ENCODE data around the gene PDE10A.
"Not testable (repeated sequence)": the region's sequence is repeated elsewhere in the genome, so short reads cannot be mapped to it uniquely, and the experiment has no call there.

The PDE10A gene

GRCh38 chr6:165469483-165469882, 193.6 kb downstream of the PDE10A start:
- Histone ChIP-seq H3K4me1 (ENCODE audit: insufficient read depth, low read length) (peaks cover 3% of the 10 kb centered on the region; the same call in 1 of the 2 replicates), H3K9me3 (ENCODE audit: insufficient read depth, low read depth, low read length) (peaks cover 6% of the 10 kb centered on the region; the same call in 1 of the 2 replicates), H3K4me3 (ENCODE audit: low read length) (no peak overlapping the region), H3K36me3 (ENCODE audit: insufficient read depth, low read depth, low read length) (no peaks in the 10 kb centered on the region), H3K9ac (ENCODE audit: low read depth, low read length) (no peak overlapping the region), H3K27me3 (ENCODE audit: insufficient read depth, low read length) (no peaks in the 10 kb centered on the region), H3K27ac (ENCODE audit: low read length) (no peak overlapping the region)

GRCh38 chr6:165468340-165469235, 194.5 kb downstream of the PDE10A start:
- H3K4me3 ChIP-seq (ENCODE audit: low read length): no peak overlapping the region
- H3K27me3 ChIP-seq (ENCODE audit: insufficient read depth, low read length): no peaks in the 10 kb centered on the region
- peaks cover 3% of the 10 kb centered on the region; the same call in 1 of the 2 replicates for H3K4me1 ChIP-seq (ENCODE audit: insufficient read depth, low read length)
- no peak overlapping the region for H3K27ac ChIP-seq (ENCODE audit: low read length)
- no peak overlapping the region for H3K9ac ChIP-seq (ENCODE audit: low read depth, low read length)
- peaks cover 15% of the 10 kb centered on the region; the same call in 1 of the 2 replicates for H3K9me3 ChIP-seq (ENCODE audit: insufficient read depth, low read depth, low read length)
- no peaks in the 10 kb centered on the region for H3K36me3 ChIP-seq (ENCODE audit: insufficient read depth, low read depth, low read length)

GRCh38 chr6:165463499-165463898, 199.5 kb downstream of the PDE10A start:
- peaks cover 19% of the 10 kb centered on the region for H3K9me3 ChIP-seq (ENCODE audit: insufficient read depth, low read depth, low read length)
- not testable (repeated sequence) for H3K36me3 ChIP-seq (ENCODE audit: insufficient read depth, low read depth, low read length); H3K4me3 ChIP-seq (ENCODE audit: low read length); H3K4me1 ChIP-seq (ENCODE audit: insufficient read depth, low read length); H3K9ac ChIP-seq (ENCODE audit: low read depth, low read length); H3K27ac ChIP-seq (ENCODE audit: low read length); H3K27me3 ChIP-seq (ENCODE audit: insufficient read depth, low read length)

- H3K9me3 ChIP-seq (ENCODE audit: insufficient read depth, low read depth, low read length): peaks cover 15% of the 10 kb centered on the region
- H3K4me1 ChIP-seq (ENCODE audit: insufficient read depth, low read length); H3K36me3 ChIP-seq (ENCODE audit: insufficient read depth, low read depth, low read length); H3K27ac ChIP-seq (ENCODE audit: low read length); H3K9ac ChIP-seq (ENCODE audit: low read depth, low read length); H3K4me3 ChIP-seq (ENCODE audit: low read length): not testable (repeated sequence)
- peaks cover 12% of the 10 kb centered on the region; the same call in 1 of the 2 replicates for H3K27me3 ChIP-seq (ENCODE audit: insufficient read depth, low read length)
These were observed 203.3 kb downstream of the PDE10A start for GRCh38 chr6:165459605-165460301.

GRCh38 chr6:165458134-165458533, 204.9 kb downstream of the PDE10A start:
- H3K4me1 ChIP-seq (ENCODE audit: insufficient read depth, low read length): no peaks in the 10 kb centered on the region; the same call in 1 of the 2 replicates
- H3K9me3 ChIP-seq (ENCODE audit: insufficient read depth, low read depth, low read length): no peaks in the 10 kb centered on the region; the same call in 1 of the 2 replicates
- no peaks in the 10 kb centered on the region for H3K36me3 ChIP-seq (ENCODE audit: insufficient read depth, low read depth, low read length)
- peaks cover 12% of the 10 kb centered on the region; the same call in 1 of the 2 replicates for H3K27me3 ChIP-seq (ENCODE audit: insufficient read depth, low read length)
- H3K27ac ChIP-seq (ENCODE audit: low read length): no peak overlapping the region
- no peak overlapping the region for H3K4me3 ChIP-seq (ENCODE audit: low read length)
- no peak overlapping the region for H3K9ac ChIP-seq (ENCODE audit: low read depth, low read length)

- H3K36me3 ChIP-seq (ENCODE audit: insufficient read depth, low read depth, low read length): no peaks in the 10 kb centered on the region
These were observed 206.8 kb downstream of the PDE10A start for GRCh38 chr6:165456286-165456685.

GRCh38 chr6:165455488-165455887, 207.6 kb downstream of the PDE10A start:
- no peaks in the 10 kb centered on the region for H3K9me3 ChIP-seq (ENCODE audit: insufficient read depth, low read depth, low read length)
- no peaks in the 10 kb centered on the region for H3K36me3 ChIP-seq (ENCODE audit: insufficient read depth, low read depth, low read length)
- no peaks in the 10 kb centered on the region; the same call in 1 of the 2 replicates for H3K4me1 ChIP-seq (ENCODE audit: insufficient read depth, low read length)
- no peak overlapping the region for H3K27ac ChIP-seq (ENCODE audit: low read length)
- H3K27me3 ChIP-seq (ENCODE audit: insufficient read depth, low read length): peaks cover 12% of the 10 kb centered on the region; the same call in 1 of the 2 replicates
- H3K4me3 ChIP-seq (ENCODE audit: low read length): no peak overlapping the region
- H3K9ac ChIP-seq (ENCODE audit: low read depth, low read length): no peak overlapping the region

More at GRCh38 chr6:165456286-165456685, 206.8 kb downstream of the PDE10A start:
- no peak overlapping the region for H3K4me3 ChIP-seq (ENCODE audit: low read length)
- H3K4me1 ChIP-seq (ENCODE audit: insufficient read depth, low read length): no peaks in the 10 kb centered on the region; the same call in 1 of the 2 replicates
- H3K9ac ChIP-seq (ENCODE audit: low read depth, low read length): no peak overlapping the region
- H3K27me3 ChIP-seq (ENCODE audit: insufficient read depth, low read length): peaks cover 12% of the 10 kb centered on the region; the same call in 1 of the 2 replicates
- H3K27ac ChIP-seq (ENCODE audit: low read length): no peak overlapping the region
- H3K9me3 ChIP-seq (ENCODE audit: insufficient read depth, low read depth, low read length): no peaks in the 10 kb centered on the region

GRCh38 chr6:165453395-165453794, 209.6 kb downstream of the PDE10A start:
- H3K9me3 ChIP-seq (ENCODE audit: insufficient read depth, low read depth, low read length): no peaks in the 10 kb centered on the region
- H3K4me3 ChIP-seq (ENCODE audit: low read length): no peak overlapping the region
- H3K36me3 ChIP-seq (ENCODE audit: insufficient read depth, low read depth, low read length): no peaks in the 10 kb centered on the region
- peaks cover 5% of the 10 kb centered on the region; the same call in 1 of the 2 replicates for H3K27me3 ChIP-seq (ENCODE audit: insufficient read depth, low read length)
- H3K27ac ChIP-seq (ENCODE audit: low read length): no peak overlapping the region
- no peak overlapping the region for H3K9ac ChIP-seq (ENCODE audit: low read depth, low read length)
- peaks cover 4% of the 10 kb centered on the region; the same call in 1 of the 2 replicates for H3K4me1 ChIP-seq (ENCODE audit: insufficient read depth, low read length)

- H3K9ac ChIP-seq (ENCODE audit: low read depth, low read length): no peak overlapping the region
These were observed 211.2 kb downstream of the PDE10A start for GRCh38 chr6:165451838-165452237.

GRCh38 chr6:165448210-165448609, 214.8 kb downstream of the PDE10A start:
- Histone ChIP-seq H3K9ac (ENCODE audit: low read depth, low read length) (no peak overlapping the region), H3K4me1 (ENCODE audit: insufficient read depth, low read length) (peaks cover 4% of the 10 kb centered on the region; the same call in 1 of the 2 replicates), H3K27me3 (ENCODE audit: insufficient read depth, low read length) (no peaks in the 10 kb centered on the region), H3K27ac (ENCODE audit: low read length) (no peak overlapping the region), H3K4me3 (ENCODE audit: low read length) (no peak overlapping the region), H3K9me3 (ENCODE audit: insufficient read depth, low read depth, low read length) (peaks cover 10% of the 10 kb centered on the region), H3K36me3 (ENCODE audit: insufficient read depth, low read depth, low read length) (no peaks in the 10 kb centered on the region; the same call in 1 of the 2 replicates)

More at GRCh38 chr6:165451838-165452237, 211.2 kb downstream of the PDE10A start:
- H3K4me1 ChIP-seq (ENCODE audit: insufficient read depth, low read length): peaks cover 4% of the 10 kb centered on the region; the same call in 1 of the 2 replicates
- no peak overlapping the region for H3K4me3 ChIP-seq (ENCODE audit: low read length)
- H3K9me3 ChIP-seq (ENCODE audit: insufficient read depth, low read depth, low read length): no peaks in the 10 kb centered on the region
- no peaks in the 10 kb centered on the region for H3K27me3 ChIP-seq (ENCODE audit: insufficient read depth, low read length)
- H3K27ac ChIP-seq (ENCODE audit: low read length): no peak overlapping the region
- no peaks in the 10 kb centered on the region for H3K36me3 ChIP-seq (ENCODE audit: insufficient read depth, low read depth, low read length)

GRCh38 chr6:165447141-165447540, 215.9 kb downstream of the PDE10A start:
- Histone ChIP-seq H3K9me3 (ENCODE audit: insufficient read depth, low read depth, low read length) (peaks cover 19% of the 10 kb centered on the region), H3K9ac (ENCODE audit: low read depth, low read length) (no peak overlapping the region), H3K4me1 (ENCODE audit: insufficient read depth, low read length) (peaks cover 4% of the 10 kb centered on the region; the same call in 1 of the 2 replicates), H3K27ac (ENCODE audit: low read length) (no peak overlapping the region), H3K36me3 (ENCODE audit: insufficient read depth, low read depth, low read length) (no peaks in the 10 kb centered on the region; the same call in 1 of the 2 replicates), H3K4me3 (ENCODE audit: low read length) (no peak overlapping the region), H3K27me3 (ENCODE audit: insufficient read depth, low read length) (no peaks in the 10 kb centered on the region)

Measured in iPS-20b (cell line).